Measurements from ENCODE around the gene KRT35.
"Not testable (repeated sequence)": the region's sequence is repeated elsewhere in the genome, so short reads cannot be mapped to it uniquely, and the experiment has no call there.

Gene KRT35

GRCh38 chr17:41452281-41452680 is 28.7 kb downstream of the KRT35 start:
- DNase-seq, result no peak

- DNase-seq, result no peak
Observed at GRCh38 chr17:41451154-41451728, 29.7 kb downstream of the KRT35 start.

- no peak for DNase-seq
Observed at GRCh38 chr17:41449008-41449407, 31.9 kb downstream of the KRT35 start.

- no peak for DNase-seq
Observed at GRCh38 chr17:41448506-41448905, 32.4 kb downstream of the KRT35 start.

- DNase-seq, result no peak
Observed at GRCh38 chr17:41446806-41447205, 34.1 kb downstream of the KRT35 start.

- no peak for DNase-seq
Observed at GRCh38 chr17:41444640-41445039, 36.3 kb downstream of the KRT35 start.

GRCh38 chr17:41444186-41444585 is 36.8 kb downstream of the KRT35 start:
- no peak for DNase-seq

- no peak for DNase-seq
Observed at GRCh38 chr17:41442739-41443138, 38.2 kb downstream of the KRT35 start.

- no peak for DNase-seq
Observed at GRCh38 chr17:41440531-41441033, 40.4 kb downstream of the KRT35 start, which contains the start of gene KRT38. TSS of gene KRT38 (minus strand) at chr17:41440983. CDS start at chr17:41440921, 62 bp downstream.

GRCh38 chr17:41439375-41439774 is 41.6 kb downstream of the KRT35 start:
- no peak for DNase-seq

GRCh38 chr17:41437769-41438168 is 43.2 kb downstream of the KRT35 start:
- DNase-seq, result no peak

- DNase-seq, result no peak
Observed at GRCh38 chr17:41437254-41437653, 43.7 kb downstream of the KRT35 start.

- DNase-seq, result no peak
Observed at GRCh38 chr17:41434415-41434814, 46.5 kb downstream of the KRT35 start.

- no peak for DNase-seq
Observed at GRCh38 chr17:41434005-41434404, 46.9 kb downstream of the KRT35 start.

GRCh38 chr17:41433586-41433985 is 47.4 kb downstream of the KRT35 start:
- DNase-seq, result no peak

GRCh38 chr17:41430376-41430775 is 50.6 kb downstream of the KRT35 start:
- not testable (repeated sequence) for DNase-seq

GRCh38 chr17:41429667-41430066 is 51.3 kb downstream of the KRT35 start:
- DNase-seq, result no peak

- no peak for DNase-seq
Observed at GRCh38 chr17:41428591-41429291, 52.2 kb downstream of the KRT35 start.

Data from activated naive CD4-positive, alpha-beta T cell (primary cell).